GM18517 (cell line): ENCODE data around the gene KRTAP12-4.
"Not testable (repeated sequence)": the region's sequence is repeated elsewhere in the genome, so short reads cannot be mapped to it uniquely, and the experiment has no call there.

Source experiments
- ATAC-seq: cut with Tn5 transposase; IDR thresholded peaks from one replicate; pipeline ENCODE4 v1.9.1; 2021; ENCODE audit warnings: mild to moderate bottlenecking, moderate library complexity; ENCODE audit not compliant: unreplicated experiment

The KRTAP12-4 gene

GRCh38 chr21:44613386-44614155 lies 40.9 kb downstream of the KRTAP12-4 start:
- no peak for ATAC-seq

GRCh38 chr21:44612669-44613229 lies 41.7 kb downstream of the KRTAP12-4 start:
- ATAC-seq, result no peak

- no peak for ATAC-seq
Observed at GRCh38 chr21:44612029-44612486, 42.4 kb downstream of the KRTAP12-4 start, which contains the start of gene KRTAP10-8. Gene KRTAP10-8, plus strand, starts transcription at chr21:44612079. Its CDS starts 22 bp downstream, at chr21:44612101.

- no peak for ATAC-seq
Observed at GRCh38 chr21:44611551-44611950, 42.9 kb downstream of the KRTAP12-4 start.

GRCh38 chr21:44610157-44610843 lies 44.2 kb downstream of the KRTAP12-4 start:
- not testable (repeated sequence) for ATAC-seq

- ATAC-seq, result no peak
Observed at GRCh38 chr21:44609193-44609592, 45.3 kb downstream of the KRTAP12-4 start.

GRCh38 chr21:44606495-44606894 lies 48.0 kb downstream of the KRTAP12-4 start:
- no peak for ATAC-seq
